GM18511 (cell line): ENCODE measurements around the gene RC3H2.
"Not testable (repeated sequence)": the region's sequence is repeated elsewhere in the genome, so short reads cannot be mapped to it uniquely, and the experiment has no call there.

Source experiments
- ATAC-seq: cut with Tn5 transposase; IDR thresholded peaks from one replicate; pipeline ENCODE4 v1.9.1; 2021; ENCODE audit warnings: mild to moderate bottlenecking, moderate library complexity; ENCODE audit not compliant: unreplicated experiment

Gene RC3H2

DNA sequence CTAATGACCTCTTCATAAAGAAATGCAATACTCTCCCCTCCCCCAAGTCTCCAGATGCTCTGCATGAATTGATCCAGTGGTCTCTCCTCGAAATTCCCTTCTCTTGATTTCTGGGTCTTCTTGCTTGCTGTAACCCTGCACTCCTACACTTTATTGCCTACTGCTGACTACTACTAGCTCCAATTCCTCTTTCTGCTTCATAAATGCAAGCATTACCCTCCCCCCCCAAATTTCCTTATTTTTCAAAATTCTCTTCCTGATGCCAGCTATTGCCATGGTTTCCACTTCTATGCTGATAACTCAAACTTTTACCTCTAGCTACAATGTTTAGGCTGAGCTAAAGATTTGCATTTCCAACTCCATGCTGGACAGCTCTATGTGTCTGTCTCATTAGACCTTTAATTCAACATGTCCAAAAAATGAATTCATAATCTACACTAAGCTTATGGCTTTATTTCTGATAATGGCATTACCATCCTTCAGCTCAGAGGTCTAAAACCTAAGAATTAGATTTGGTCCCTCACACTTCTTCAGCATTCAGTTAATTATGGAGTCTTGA is 24.7 kb upstream of the RC3H2 start:
- no peak for ATAC-seq

DNA sequence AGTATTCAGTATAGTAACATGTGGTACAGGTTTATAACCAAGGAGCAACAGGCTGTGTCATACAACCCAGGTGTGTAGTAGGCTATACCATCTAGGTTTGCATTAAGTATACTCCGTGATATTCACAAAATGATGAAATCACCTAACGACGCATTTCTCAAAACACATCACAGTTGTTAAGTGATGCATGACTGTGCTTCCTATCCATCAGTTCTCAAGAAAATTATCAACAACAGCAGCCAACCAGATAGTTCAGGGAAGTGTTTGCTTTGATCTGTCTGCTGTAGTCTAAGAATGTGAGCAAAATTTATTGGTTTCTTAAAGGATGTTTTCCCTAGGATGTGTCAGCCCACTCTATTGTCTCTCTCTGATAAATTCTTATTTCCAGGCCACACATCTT is 18.8 kb upstream of the RC3H2 start:
- no peak for ATAC-seq

DNA sequence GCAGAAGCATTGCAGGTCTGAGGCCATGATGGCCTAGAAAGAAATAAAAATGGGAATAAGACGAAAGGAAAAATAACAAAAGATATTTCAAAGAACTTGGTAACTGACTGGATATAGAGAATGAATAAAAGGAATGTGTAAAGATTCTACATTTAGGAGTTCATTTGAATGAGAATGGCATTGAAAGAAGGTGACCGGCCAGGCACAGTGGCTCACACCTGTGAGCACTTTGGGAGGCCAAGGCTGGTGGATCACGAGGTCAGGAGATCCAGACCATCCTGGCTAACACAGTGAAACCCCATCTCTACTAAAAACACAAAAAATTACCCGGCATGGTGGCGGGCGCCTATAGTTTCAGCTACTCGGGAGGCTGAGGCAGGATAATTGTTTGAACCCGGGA is 17.6 kb upstream of the RC3H2 start:
- ATAC-seq: no peak

DNA sequence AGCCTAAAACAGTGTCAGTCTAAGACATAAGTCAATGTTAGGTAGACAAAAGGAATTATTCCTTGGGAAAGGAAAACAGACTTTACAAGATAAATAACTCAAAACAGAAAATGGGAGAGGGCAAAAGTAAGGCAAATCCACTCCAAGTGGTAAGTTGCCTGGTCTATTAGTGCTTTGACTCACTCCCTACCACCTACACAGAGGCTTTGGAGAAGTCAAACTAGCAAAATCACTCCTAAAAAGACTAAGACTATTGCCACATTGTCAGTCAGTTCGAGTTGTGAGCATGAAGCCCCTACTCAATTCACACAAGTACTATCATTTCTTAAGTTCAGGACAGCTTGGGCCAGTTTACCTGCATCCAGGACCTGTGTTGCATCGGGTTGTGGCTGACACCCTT is 13.2 kb upstream of the RC3H2 start:
- ATAC-seq: no peak

DNA sequence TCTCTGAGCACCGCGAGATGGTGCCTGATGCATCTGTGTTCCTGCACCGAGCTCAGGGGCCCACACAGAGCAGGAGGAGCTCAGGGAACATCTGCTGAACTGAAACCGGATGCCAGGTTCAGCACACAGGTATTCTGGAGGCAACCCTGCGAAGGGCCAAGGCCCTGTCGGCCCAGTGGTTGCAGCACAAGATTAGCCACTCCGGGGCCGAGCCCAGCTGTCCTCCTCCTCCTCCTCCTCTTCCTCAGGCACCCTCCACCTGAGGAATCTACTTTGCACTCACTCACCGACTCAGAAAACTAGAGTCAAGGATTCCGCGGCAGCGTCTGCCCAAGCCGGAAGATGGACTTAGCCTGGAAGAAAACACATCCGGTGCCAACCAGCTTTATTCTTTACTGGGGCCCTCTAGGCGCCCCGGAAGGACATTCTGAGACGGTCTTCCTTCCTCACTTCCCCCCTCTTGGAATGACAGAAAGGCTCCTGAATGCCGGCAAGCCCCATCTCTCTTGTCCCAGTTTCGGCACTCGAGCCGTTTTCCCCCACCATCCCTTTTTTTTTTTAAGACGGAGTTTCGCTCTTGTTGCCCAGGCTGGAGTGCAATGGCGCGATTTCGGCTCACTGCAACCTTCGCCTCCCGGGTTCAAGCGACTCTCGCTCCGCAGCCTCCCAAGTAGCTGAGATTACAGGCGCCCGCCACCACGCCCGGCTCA is 8.0 kb upstream of the RC3H2 start, which contains the start of gene ZBTB6:
Gene ZBTB6 (minus strand): TSS at position 360 of the 710 bp plus-strand sequence. CDS start 1,251 bp downstream, outside the sequence.
- peak; percentile 97 for ATAC-seq

DNA sequence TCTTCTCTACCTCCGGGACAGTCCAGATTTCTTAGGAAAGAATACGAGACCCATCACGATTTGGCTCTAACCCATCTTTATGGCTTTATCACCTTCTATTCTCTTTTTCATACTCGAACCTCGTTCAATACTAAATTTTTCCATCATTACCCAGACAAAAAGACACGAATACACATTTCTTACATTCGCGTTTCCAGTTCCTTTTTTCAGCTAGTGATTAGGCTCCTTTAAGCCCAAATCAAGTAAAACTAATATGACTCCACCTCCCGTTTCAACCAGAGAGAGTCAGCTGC is 7.5 kb upstream of the RC3H2 start:
- no peak for ATAC-seq

DNA sequence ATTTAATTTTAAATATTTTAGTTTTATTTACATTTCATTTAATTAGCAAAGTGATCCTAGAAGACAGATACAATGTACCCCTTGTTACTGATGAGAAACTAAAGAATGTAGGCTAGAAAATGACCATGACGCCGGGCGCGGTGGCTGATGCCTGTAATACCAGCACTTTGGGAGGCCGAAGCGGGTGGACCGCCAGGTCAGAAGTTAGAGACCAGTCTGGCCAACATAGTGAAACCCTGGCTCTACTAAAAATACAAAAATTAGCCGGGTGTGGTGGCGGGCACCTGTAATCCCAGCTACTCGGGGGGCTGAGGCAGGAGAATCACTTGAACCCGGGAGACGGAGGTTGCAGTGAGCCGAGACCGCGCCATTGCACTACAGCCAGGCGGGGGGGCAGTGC is 963 bp upstream of the RC3H2 start:
- ATAC-seq: not testable (repeated sequence)

DNA sequence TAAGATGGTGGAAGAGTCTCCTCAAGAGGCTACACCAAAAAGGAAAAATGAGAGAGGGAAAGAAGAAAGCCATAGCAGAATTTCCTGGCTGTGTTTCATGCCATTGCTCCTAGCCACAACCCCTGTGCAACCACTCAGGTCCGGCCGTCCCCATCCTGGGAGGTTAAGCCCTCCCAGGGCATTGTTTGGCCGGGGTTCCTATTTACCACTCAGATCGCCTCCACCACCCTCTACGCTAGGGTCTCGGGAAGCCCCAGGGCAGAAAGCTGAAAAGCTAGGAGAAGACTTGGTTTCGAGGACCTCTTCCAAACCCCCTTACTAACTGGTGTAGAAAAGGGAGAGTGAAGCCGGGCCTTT is 715 bp downstream of the RC3H2 start:
- peak; percentile 40 for ATAC-seq

DNA sequence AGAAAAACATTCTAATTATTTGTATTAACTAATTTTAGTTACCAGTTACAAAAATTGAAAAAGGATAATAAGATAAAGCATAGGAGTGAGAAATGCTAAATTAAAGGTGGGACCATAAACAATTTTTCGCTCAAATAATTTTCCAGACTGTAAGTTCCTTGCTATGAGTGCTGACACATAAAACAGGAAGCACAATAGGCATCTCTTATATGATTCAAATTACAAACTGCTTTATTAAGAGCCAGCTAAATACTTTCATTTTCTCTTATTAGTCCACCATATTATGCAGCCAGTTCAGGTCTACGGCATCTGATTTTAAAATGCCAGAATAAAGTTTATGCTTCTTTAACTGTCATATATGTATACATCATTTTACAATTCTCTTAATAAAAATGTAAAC is 4.4 kb downstream of the RC3H2 start:
- no peak for ATAC-seq

DNA sequence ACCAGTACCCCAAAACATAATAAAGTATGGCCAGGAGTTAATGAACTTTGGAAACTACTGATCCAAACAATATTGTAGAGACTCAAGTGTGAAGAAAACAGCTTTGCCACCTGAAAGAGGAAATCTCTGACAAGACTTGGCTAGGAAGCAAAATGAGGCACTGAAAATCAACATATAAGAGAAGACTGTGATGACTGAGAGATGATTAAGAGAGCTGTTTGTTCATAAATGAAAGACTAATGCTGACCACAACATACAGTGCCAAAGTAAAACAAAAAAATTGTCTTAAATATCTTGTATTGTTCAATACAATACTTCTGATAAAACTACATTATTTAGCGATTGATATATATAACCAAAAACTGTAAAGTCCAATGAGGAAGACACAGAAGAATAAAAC is 7.2 kb downstream of the RC3H2 start:
- ATAC-seq: no peak

DNA sequence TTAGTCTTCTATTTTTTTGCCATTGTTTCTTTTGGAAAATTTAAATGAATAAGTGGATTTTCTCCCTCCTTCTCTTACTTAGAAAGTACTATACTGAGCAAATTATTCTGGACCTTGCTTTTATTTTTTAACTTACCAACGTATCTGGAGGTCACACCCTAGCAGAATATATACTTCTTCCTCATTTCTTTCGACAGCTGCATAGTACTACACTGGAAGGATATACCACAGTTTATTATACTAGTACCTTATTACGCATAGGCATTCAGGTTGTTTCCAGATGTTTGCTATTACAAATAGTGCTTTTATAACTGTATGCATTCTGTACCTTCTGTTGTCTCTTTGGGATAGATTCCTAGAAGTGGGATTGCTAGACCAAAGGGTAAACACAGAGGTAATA is 16.7 kb downstream of the RC3H2 start:
- ATAC-seq: no peak

DNA sequence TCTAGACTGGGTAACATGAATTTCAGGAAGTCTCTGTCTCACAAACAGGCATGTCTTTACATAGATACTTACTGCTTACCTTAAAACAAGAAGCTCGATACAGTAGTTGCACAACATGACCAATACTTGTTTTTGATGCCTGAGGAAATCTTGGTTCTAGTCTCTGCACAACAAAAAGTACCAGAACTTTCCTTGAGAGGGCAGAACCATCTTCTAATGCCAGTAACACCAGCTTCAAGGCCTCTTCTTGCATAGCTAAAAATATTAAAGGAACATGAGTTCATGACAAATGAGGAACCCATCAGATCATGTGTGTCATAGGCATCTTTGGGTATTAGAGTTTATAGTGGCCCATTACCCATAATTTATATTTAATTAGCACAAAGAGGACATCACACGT is 22.0 kb downstream of the RC3H2 start:
- no peak for ATAC-seq

DNA sequence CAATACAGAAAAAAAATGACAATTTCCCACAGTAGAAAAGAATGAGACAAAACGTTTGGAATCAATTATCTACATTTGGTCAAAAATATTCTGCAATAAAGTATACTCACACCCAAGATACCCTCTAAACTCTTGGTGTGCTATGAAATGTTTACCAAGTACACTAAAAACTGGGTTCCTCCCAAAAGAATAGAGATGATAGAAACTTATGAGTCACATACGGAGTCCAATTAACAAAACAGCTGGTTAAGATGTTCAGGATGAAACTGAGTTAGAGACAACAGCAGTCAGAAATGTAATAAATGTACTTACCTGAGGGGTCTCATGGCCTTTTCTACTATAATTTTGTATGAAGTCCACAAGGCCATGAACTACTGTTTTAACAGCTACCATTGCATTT is 25.7 kb downstream of the RC3H2 start:
- ATAC-seq: no peak

DNA sequence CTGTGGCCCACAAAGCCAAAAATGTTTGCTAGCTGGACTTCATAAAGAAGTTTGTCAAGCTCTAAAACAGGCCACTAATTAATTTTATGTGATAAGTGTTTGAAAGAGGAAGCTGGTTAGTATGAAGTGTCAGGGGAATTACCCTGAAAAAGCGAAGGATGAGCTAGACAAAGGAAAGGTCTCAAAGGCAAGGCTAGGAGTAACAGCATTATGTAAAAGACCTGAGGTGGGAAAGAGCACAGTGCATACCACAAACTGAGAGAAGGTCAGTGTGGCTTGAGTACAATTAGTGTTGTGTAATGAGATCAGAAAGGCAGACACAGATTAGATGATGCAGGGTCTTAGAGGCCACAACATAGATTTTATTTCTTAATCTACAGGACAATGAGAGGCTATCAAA is 29.6 kb downstream of the RC3H2 start:
- ATAC-seq: no peak

DNA sequence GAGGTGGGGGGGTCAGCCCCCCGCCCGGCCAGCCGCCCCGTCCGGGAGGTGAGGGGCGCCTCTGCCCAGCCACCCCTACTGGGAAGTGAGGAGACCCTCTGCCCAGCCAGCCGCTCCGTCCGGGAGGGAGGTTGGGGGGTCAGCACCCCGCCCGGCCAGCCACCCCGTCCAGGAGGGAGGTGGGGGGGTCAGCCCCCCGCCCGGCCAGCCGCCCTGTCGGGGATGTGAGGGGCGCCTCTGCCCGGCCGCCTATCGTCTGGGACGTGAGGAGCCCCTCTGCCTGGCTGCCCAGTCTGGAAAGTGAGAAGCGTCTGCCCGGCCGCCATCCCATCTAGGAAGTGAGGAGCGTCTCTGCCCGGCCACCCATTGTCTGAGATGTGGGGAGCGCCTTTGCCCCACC is 37.9 kb downstream of the RC3H2 start:
- not testable (repeated sequence) for ATAC-seq

DNA sequence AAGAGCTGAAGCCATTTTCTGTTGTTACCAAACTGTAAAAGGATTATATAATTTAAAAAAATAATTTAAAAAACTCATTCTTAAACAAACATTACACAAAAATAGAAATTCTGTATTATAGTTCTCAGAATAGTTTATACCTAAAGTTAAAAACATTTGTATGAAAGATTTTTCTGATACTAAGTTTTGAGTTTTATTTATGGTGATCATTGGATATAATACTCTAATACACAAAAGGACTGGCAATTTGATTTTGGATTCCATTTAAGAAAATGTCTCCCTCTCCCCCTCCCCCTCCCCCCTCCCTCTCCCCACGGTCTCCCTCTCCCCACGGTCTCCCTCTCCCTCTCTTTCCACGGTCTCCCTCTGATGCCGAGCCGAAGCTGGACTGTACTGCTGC is 39.1 kb downstream of the RC3H2 start:
- ATAC-seq: no peak

DNA sequence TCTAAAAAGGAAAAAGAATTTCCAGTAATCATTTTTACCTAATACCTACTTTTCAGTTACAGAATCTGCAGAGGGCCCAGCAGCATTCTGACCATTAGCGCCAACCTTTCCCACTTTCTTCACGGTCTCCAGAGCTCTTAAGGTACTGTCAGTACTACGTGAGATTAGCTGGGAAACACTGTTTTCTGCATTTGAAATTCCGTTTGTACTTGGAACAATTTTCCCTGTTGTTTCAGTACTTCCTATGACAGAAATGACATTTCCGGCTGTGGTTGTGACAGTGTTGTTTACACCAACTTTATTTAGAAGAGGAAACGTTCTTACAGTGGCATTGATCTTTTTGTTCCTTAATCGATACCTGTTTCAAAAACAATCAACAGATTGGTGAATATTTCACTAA is 39.9 kb downstream of the RC3H2 start:
- ATAC-seq: no peak

DNA sequence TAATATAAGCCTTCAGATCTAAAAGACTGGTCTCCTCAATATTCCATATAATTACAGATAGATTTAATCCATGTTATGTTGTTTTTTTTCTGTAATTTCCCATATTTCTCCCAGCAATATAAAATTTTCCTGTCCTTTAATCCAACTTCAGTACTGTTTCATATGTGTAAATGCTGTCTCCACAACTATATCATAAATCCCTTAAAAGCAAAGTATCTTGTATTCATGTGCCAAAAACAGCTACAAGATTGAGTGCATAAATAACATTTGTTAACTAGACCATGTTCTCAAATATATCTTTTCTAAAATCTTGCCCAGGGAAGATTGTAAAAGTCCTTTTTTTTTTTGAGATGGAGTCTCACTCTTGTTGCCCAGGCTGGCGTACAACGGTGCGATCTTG is 41.8 kb downstream of the RC3H2 start:
- ATAC-seq: no peak

DNA sequence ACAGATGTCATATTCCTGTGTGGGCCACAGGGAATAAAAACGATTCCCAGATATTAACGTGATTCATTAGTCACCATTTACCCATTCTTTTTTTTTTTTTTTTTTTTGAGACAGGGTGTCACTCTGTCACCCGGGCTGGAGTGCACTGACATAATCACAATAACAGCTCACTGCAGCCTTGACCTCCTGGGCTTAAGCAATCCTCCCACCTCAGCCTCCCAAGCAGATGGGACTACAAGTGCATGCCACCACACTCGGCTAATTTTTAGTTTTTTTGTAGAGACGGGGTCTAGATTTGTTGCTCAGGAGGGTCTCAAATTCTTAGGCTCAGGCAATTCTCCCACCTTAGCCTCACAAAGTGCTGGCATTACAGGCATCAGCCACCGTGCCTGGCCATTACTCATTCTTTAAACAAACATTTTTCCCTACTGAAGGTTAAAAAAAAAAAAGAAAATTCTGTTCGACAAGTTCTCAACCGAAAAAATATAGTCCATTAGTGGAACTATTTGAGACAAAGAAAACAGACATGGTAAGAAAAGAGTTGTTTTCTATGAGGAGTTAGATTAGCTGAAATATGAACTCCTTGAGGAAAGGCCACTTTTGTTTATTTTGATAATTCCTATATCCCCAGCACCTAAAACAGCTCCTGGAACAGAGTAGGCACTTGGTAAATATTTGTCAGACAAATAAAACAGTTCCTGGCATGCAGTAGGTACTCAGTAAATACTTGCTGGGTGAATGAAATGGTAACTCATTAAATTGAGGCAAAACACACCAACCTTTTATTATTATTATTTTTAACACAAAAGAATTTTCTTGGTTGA is 44.6 kb downstream of the RC3H2 start:
- ATAC-seq: no peak

DNA sequence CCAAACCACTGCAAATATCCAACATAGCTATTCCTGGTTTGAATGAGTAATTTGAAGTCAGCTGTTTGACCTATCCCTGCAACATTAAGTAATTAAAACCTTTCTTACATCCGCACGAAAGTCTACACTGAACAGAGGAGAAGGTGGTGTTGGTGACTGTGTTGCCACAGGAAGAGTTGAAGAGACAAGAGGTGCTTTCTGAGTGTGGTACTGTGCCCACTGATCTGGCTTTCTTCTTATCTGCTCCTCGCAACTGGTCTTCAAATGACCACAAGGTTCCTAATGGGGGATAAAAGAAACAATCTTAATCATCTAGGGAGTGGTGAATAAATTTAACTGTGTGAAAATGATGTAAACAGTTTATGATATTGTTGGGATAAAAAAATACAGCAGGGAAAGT is 47.3 kb downstream of the RC3H2 start:
- ATAC-seq: no peak

DNA sequence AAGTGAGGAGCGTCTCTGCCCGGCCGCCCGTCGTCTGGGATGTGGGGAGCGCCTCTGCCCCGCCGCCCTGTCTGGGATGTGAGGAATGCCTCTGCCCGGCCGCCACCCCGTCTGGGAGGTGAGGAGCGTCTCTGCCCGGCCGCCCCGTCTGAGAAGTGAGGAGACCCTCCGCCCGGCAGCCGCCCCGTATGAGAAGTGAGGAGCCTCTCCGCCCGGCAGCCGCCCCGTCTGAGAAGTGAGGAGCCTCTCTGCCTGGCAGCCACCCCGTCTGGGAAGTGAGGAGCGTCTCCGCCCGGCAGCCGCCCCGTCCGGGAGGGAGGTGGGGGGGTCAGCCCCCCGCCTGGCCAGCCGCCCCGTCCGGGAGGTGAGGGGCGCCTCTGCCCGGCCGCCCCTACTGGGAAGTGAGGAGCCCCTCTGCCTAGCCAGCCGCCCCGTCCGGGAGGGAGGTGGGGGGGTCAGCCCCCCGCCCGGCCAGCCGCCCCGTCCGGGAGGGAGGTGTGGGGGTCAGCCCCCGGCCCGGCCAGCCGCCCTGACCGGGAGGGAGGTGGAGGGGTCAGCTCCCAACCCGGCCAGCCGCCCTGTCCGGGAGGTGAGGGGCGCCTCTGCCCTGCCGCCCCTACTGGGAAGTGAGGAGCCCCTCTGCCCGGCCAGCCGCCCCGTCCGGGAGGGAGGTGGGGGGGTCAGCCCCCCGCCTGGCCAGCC is 52.9 kb downstream of the RC3H2 start:
- ATAC-seq: not testable (repeated sequence)
